Measurements from ENCODE around the gene UMODL1. TPM values are rescaled to one million over a fixed set of nuclear protein-coding genes. Genes with fewer than 3 reads are reported as not detected.
A peak's percentile ranks its signal among the peaks of the same experiment; 100 is the strongest.

UMODL1 gene
- total RNA-seq, 1 donor from 2014 or later: 0.49 TPM

- intact Hi-C loops (cut with DNase I): no loop called here
- no peaks in the 10 kb centered on the region for H3K27me3 ChIP-seq
Measured at GRCh38 chr21:42144679-42145568, 73.8 kb downstream of the UMODL1 start.

DNA sequence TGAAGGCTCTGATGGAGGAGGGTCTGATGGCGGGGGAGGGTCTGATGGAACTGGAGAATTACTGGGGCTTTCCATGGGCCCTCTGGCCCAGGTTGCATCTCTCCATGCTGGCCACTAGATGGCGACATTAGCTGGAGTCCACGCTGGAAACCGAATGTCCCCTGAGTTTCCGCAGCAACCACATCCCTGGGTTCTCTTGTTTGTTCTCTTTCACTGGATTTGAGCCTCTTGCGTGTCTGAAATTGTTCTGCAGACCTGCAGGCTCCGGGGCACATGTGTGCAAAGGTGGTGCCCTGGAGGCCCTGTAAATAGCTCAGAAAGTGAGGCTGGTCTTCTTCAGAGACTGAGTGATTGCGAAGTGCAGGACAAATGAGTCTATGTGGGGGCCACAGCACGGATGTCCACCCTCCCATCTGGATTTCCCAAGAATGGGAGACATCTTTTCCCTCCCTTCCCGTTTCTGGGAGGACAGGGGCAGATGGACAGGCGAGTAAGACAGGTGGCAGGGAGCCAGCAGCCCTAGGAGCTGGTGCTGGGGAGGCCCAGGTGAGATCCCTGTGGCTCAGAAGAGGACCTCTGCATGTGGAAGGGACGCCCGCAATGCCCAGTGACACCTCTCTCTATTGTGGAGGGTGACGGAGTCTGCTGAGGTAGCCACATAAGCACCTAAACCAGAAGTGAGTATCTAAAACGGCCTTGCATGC lies 74.6 kb downstream of the UMODL1 start:
- ATAC-seq: peak; percentile 89
- H3K36me3 ChIP-seq: no peaks in the 10 kb centered on the region
- intact Hi-C loops (cut with DNase I): no loop called here

More at GRCh38 chr21:42144679-42145568, 73.8 kb downstream of the UMODL1 start:
- no peak overlapping the region for H3K27ac ChIP-seq
- TF ChIP-seq, protein P1, sequence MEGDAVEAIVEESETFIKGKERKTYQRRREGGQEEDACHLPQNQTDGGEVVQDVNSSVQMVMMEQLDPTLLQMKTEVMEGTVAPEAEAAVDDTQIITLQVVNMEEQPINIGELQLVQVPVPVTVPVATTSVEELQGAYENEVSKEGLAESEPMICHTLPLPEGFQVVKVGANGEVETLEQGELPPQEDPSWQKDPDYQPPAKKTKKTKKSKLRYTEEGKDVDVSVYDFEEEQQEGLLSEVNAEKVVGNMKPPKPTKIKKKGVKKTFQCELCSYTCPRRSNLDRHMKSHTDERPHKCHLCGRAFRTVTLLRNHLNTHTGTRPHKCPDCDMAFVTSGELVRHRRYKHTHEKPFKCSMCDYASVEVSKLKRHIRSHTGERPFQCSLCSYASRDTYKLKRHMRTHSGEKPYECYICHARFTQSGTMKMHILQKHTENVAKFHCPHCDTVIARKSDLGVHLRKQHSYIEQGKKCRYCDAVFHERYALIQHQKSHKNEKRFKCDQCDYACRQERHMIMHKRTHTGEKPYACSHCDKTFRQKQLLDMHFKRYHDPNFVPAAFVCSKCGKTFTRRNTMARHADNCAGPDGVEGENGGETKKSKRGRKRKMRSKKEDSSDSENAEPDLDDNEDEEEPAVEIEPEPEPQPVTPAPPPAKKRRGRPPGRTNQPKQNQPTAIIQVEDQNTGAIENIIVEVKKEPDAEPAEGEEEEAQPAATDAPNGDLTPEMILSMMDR (IDR thresholded peaks at IDR 0.05): no peak
- DNase-seq: no peak
- H3K4me3 ChIP-seq: no peak overlapping the region
- no peak for ATAC-seq
- no peaks in the 10 kb centered on the region for H3K9me3 ChIP-seq
- peaks cover 4% of the 10 kb centered on the region for H3K4me1 ChIP-seq
- no peaks in the 10 kb centered on the region for H3K36me3 ChIP-seq

GRCh38 chr21:42146273-42146805 lies 75.2 kb downstream of the UMODL1 start:
- intact Hi-C loops (cut with DNase I): no loop called here
- no peak for ATAC-seq
- Histone ChIP-seq H3K9me3 (no peaks in the 10 kb centered on the region), H3K36me3 (no peaks in the 10 kb centered on the region), H3K4me1 (peaks cover 13% of the 10 kb centered on the region), H3K27ac (no peak overlapping the region), H3K27me3 (no peaks in the 10 kb centered on the region), H3K4me3 (no peak overlapping the region)
- DNase-seq: peak; percentile 42
- TF ChIP-seq, protein P1 (IDR thresholded peaks at IDR 0.05): no peak

More for the DNA sequence above, 74.6 kb downstream of the UMODL1 start:
- Histone ChIP-seq H3K4me3 (no peak overlapping the region), H3K27me3 (no peaks in the 10 kb centered on the region), H3K4me1 (peaks cover 7% of the 10 kb centered on the region), H3K9me3 (no peaks in the 10 kb centered on the region), H3K27ac (no peak overlapping the region)
- DNase-seq: peak; percentile 67
- TF ChIP-seq, protein P1 (IDR thresholded peaks at IDR 0.05): peak; percentile 93

DNA sequence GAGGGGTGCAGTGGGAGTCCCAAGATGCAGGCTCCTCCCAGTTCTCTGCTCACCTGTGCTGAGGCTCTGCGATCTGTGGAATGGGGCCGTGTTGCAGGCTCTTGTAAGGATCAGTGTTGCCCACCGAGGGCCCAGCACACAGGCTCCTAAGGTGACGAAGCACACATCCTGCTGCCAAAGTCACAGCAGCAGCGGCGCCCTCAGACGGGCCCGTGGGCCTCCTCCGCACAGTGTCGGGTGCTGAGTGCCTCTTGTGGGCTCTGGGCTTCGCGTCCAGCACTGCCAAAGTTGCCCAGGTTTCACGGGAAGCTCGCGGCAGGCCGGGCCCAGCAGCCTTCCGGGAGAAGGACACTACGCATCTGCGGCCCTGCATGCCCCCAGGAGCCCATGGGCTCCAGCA lies 75.7 kb downstream of the UMODL1 start:
- DNase-seq: peak; percentile 63
- no peak for ATAC-seq
- H3K4me1 ChIP-seq: peaks cover 18% of the 10 kb centered on the region
- TF ChIP-seq, protein P1 (IDR thresholded peaks at IDR 0.05): no peak
- no peaks in the 10 kb centered on the region for H3K27me3 ChIP-seq
- intact Hi-C loops (cut with DNase I): no loop called here
- H3K9me3 ChIP-seq: no peaks in the 10 kb centered on the region
- no peaks in the 10 kb centered on the region for H3K36me3 ChIP-seq
- no peak overlapping the region for H3K27ac ChIP-seq
- no peak overlapping the region for H3K4me3 ChIP-seq

DNA sequence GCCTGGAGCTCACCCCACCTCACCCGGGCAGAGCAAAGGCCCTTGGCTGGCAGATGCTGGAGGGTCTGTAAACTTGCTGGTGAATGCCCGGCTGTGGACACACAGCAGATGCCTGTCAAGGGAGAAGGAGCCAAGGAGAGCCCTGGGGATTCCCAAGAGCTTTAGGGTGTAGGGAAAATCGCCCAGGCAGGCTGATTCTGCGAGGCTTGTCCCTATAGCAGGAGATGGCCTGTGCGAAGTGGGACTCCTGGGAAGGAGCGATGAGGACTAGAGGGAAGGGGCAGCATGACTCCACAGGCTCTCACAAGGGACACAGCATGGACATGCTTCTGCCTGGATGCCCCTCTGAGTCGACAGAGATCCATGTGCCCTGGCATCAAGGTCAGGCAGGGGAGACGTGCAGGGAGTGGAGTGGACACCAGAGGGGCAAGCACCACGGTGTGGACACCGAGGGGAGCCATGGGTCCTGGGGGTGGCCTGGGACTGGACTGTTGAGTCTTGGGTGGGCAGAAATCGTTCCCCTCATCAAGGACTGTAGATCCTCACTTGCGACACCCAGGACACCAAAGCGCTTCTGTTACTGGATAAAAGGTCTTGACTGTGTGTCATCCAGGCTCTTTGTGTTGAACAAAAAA lies 76.4 kb downstream of the UMODL1 start:
- H3K27ac ChIP-seq: no peak overlapping the region
- no peak overlapping the region for H3K4me3 ChIP-seq
- intact Hi-C loops (cut with DNase I): no loop called here
- TF ChIP-seq, protein P1 (IDR thresholded peaks at IDR 0.05): no peak
- ATAC-seq (no peak), DNase-seq (peak; percentile 46)
- no peaks in the 10 kb centered on the region for H3K27me3 ChIP-seq
- peaks cover 22% of the 10 kb centered on the region for H3K4me1 ChIP-seq
- H3K36me3 ChIP-seq: no peaks in the 10 kb centered on the region
- H3K9me3 ChIP-seq: no peaks in the 10 kb centered on the region
